ENCODE data around the gene SIPA1.

SIPA1 gene

DNA sequence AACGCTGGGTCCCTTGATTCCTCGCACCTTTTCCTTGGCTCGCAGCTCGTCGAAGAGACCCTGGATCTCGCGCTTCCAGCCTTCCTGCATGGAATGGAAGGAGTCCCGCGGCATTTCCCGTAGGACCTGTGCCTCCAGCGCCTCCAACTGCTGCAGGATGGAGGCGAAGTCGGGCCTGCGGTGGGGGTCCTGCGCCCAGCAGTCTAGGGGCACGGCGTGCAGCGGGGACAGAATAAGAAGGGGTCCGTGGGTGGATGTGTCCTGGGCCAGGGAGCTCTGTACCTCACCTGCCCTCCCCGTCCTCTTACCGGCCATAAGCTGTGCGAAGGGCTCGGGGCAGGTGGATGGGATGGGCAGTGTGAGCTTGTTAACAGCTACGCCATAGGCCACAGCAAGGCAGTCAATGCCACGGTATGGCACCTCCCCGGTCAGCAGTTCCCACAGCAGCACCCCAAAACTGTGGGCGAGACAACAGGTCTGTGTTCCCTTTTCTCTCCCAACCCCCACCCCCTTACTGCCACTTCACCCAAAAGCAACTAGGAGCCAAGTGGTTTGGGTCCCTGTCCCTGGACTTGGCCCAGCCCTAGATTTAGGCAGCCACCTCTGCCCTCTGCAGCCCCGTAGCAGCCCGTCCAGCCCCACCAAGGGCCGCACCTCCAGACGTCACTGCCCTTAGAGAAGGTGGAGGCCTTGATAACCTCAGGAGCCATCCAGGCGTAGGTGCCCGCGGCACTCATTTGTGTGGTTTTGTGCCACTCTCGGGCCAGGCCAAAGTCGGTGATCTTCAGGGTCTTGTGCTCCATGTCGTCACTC is 30.1 kb upstream of the SIPA1 start:
- DNase-seq = no peak

DNA sequence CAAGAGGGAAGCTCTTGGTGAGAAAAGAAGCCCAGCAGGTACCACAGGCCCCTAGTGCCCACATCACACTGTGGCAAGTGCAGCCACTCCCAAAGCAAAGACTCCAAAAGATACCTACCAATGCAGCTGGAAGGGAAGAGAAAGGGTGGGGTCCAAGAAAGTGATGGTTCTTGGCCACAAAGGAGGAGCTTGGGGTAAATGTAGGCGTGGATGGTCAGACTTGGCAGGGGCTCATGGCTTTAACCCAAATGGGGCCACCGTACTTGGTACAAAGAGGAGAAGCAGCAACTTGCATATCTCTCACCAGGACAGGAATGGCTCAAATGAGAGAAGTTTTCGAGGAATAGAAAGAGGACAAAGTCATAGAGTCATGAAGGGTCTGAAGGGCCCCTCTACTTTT is 28.7 kb upstream of the SIPA1 start:
- DNase-seq = no peak

DNA sequence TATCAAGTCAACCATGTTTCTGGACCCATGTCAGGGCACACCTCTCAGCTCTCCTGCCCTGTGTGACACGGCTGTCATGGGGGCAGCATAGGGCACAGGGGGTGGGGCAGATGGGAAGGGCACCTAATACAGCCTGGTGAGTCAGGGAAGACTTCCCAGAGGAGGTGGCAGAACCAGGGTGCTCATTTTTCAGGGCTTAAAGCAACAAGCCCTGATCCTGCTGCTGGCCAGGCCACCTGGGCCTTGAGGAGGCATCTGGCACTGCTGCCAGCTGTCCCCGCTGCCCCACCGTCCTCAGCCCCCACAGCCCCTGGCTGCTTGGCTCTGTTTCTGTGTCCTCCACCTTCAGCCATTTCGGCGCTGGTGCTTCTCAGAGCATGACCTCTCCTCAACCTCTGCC is 28.2 kb upstream of the SIPA1 start:
- no peak for DNase-seq

DNA sequence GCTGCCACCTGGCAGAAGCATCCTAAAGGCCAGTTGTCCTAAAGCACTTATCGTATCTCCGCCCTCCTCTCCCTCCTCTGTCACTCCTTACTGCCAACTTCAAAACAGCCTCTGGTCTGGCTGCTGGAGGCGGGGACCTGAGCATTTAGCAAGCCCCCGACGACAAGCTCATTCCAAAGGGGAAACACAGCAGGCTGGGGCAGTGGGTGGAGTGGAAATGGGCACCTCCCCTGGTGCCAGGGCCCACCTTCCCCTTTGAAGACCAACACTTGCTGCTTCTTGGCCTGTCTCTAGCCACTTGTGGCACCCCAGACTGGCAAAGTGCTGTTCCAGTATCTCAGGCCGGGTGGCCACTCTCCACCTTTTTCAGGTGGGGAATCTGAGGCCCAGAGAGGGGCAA is 27.5 kb upstream of the SIPA1 start:
- peak in 1 of 2 donors; percentile 38 for DNase-seq

DNA sequence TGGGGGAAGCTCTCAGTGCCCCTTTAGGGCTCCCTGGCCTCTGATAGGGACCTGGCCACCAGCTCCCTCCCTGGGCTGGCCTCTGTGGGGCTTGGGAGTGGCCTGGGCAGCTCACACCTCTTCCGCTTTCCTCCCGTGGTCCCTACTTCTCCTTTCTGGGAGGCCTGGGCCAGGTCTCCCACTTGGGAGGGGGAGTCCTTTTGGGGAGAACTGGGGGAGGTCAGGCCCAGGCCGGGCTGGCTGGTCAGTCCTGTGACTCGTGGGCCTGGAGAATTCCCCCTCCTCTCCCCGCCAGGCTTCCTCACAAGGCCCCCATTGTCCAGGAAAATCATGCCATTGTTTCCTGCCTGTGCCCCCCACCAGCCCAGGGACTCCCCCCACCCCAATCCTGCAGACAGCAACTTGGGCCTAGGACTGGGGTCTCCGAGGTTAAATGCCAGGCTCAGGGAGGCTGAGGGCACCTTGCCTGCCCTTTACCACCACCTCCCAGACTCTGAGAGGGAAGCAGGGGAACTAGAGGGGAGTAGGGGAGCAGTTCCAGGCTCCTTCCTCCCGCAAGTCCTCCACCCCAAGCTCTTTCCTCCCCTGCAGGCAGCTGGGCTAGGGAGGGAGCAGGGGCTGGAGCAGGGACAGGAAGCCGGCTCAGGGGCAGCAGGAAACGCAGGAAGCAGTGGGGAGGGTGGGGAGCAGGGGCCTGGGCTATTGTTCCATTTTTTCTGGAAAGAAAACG is 26.7 kb upstream of the SIPA1 start:
- peak; percentile 79 to 93 for DNase-seq

DNA sequence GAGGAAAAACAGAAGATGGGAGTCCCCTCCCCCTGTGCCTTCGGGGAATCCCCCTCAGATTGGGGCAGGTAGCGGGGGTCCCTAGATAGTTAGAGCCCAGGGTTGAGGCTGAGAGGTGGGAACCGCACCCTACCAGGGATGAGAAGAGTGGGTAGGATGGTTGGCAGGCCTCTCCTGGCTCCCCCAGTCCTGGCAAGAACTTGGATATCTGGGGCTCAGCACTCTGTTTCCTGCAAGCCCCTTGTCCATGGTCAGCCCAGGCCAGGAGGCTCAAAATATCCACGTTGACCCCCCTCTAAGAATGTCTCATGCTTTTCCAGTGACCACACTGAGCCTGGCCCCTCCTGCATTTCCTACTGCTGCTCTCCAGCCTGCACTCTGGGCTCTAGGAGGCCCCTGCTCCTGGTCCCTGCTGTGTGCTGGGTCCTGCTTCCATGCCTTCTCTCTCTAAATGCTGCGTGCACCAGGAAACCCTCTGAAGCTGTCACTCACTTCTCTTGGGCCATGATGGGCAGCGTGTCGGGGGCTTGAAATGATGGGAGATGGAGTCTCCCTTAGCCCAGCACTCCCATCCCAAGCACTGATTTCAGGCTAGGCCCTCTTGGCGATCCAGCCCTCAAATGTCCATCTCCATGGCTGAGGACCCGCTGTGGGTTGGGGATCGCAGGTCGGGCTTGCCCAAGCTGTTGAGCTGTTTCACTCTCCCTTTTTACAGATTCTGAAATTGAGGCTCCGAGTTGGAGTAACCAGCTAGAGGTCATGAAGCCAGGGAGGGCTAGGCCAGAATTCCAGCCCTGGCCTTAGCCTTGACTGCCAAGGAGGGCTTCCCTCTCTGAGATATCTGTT is 25.9 kb upstream of the SIPA1 start:
- DNase-seq = no peak

DNA sequence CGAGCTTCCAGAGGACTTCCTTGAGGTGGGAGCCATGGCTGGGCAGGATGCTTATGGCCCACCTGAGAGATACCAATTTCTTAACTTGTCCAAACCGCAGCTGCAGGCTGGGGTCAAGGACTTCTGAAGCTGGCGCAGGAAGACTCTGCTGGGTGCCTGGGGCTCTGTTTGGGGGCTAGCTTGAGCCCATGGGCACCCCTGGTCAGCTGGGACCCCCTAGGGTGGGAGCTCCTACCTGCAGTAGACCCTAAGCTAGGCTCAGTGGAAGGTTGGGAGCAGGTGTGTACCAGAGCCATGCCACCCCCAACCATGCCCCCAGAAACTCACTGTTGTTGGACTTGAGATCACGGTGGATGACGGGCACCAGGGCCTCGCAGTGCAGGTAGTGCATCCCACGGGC is 25.2 kb upstream of the SIPA1 start:
- no peak for DNase-seq

DNA sequence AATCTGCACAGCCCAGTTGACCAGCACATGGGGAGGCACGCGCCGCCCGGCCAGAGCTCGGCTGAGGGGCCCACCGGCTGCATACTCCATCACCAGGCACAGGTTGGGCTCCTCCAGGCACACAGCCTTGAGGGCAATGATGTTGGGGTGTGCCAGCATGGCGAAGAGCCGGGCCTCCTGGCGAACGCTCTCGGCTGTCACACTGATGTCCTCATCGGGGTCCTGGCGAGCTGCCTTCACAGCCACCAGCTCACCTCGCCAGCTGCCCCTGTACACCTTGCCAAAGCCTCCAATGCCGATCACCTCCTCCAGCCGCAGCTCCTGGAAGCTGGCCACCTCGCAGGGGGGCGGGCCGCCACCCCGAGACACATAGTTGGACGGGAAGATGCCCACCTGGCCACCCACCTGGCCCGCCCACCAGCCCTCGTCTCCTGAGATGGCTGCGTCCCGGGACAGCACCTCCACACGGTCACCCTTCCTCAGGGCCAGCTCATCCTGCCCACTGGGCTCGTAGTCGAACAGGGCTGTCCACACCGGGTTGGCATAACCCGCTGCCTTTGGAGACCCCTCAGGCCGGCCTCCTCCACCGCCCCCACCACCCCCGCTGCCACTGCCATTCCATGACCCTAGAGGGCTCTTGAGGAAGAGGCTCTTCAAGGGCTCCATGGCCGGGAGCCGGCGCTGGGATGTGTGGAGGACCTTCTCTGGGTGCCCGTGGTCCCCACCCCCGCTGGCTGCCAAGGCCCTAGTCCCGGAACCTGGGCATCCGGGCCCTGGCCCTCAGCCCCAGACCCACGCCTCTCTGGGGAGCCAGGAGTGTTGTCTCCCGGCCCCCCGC is 24.6 kb upstream of the SIPA1 start:
- DNase-seq = no peak

DNA sequence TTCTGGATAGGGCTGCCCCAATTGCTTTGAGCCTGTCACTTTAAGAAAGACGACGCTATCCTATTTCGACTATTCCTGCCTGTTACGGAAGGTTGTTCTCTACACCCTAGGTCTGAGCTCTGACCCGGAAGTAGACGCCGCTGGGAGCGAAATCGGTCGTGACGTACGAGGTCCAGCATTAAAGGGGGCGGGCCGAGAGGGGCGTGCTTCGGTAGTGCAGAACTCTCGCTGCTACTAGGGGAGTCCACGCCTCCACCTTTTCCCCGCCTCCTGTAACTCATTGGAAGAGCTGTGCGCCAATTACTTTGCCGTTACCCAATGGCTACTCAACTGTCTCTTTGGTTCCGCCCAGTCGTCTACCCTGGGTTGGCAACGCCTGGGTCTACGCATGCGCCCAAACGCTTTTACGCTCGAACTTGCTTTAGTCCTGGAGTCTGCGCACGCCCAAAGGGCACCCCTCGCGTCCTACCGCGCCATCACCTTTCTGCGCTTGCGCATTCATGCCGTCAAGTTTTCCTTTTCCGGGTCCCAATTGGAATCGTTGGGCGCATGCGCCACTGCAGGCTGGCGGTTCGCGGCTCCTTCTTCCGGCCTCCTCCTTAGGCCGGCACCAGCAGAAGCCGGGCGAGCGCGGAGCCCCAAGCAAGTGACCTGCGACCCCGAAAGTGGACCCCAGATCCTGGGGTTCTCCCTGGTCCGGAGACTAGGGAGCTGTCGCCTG is 22.5 kb upstream of the SIPA1 start, which contains the start of gene PCNX3:
TSS of gene PCNX3 (plus strand) at position 548 of the 721 bp plus-strand sequence. CDS start 536 bp downstream, outside the sequence.
- DNase-seq = peak; percentile 100

DNA sequence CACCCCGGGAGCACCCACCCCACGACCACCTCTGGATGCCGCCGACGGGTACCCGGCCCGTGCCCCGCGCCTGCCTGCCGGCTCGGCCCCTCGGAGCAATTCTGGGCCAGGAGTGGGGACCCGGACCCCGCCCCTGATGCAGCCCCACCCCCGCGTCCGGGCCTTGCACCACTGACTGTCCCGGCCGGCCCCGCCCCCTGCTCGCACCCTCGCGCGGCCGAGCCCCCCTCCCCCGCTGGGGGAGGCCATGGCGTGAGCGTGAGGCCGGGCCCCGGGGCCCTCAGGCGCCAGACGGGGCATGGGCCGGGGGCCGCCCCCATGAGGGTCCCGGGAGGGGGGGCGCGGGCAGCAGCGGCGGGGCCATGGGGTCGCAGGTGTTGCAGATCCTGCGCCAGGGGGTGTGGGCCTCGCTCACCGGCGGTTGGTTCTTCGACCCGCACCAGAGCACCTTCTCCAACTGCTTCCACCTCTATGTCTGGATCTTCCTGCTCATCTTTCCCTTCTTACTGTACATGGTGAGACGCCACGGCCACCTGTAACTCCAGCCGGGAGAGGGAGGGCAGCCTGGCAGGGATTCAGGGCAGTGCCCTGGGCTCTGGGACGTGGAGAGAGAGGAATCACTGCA is 21.8 kb upstream of the SIPA1 start:
- no peak for DNase-seq

DNA sequence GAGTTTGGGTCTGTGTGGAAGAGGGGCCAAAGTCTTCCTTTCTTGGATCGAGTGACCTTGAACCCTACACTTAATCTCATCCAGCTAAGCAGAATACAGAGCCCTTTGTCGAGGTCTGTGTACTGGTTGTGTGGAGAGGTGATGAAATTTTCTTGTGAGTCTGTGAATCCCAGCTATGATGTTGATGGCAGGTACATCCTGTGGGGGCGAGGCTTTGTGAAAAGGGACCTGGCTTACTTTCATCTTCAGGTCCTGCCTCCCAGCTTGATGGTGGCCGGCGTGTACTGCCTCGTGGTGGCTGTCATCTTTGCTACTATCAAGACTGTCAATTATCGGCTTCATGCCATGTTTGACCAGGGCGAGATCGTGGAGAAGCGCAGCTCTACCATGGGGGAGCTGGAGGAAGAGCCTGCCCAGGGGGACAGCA is 21.3 kb upstream of the SIPA1 start:
- DNase-seq = no peak

DNA sequence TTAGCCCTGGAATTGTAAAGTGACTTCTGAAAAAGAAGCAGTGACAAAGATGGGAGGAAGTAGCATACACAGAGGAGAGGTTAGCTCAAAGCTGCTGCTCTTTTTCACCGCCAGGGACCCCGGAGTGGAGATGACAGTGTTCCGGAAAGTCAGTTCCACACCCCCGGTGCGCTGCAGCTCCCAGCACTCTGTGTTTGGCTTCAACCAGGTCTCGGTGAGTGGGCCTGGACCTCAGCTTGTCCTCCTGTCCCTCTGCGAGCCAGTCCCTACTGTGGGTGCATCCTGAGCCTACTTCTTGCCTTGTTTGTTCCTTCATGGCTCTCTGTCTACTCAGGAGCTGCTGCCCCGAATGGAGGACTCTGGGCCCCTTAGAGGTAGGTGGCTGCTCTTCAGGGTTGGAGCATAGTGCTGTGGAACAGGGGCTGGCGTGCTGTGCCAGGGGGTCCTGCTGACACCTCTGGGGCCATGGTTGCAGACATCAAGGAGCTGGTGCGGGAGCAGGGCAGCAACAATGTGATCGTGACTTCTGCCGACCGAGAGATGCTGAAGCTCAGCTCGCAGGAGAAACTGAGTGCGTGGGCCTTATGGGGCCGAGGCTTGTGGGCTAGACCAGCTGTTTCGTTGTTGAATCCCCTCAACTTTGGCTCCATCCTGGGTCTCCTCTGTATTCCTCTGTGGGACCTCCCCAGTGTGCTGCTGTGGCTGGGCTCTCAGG is 20.6 kb upstream of the SIPA1 start:
- DNase-seq = no peak

DNA sequence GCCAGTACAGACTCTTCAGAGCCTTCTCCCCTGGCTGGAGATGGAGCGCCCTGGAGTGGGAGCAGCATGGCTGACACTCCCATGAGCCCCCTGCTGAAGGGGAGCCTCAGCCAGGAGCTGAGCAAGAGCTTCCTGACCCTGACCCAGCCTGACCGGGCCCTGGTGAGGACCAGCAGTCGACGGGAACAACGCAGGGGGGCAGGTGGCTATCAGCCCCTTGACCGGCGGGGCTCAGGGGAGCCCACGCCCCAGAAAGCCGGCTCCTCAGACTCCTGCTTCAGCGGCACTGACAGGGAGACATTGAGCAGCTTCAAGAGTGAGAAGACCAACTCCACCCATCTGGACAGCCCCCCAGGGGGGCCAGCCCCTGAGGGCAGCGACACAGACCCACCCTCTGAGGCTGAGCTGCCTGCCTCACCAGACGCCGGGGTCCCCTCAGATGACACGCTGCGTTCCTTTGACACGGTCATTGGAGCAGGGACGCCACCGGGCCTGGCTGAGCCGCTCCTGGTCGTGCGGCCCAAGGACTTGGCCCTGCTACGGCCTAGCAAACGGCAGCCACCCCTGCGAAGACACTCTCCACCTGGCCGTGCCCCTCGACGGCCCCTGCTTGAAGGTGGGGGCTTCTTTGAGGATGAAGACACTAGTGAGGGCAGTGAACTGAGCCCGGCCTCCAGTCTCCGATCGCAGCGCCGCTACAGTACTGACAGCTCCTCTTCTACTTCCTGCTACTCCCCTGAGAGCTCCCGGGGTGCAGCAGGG is 19.7 kb upstream of the SIPA1 start:
- no peak for DNase-seq

DNA sequence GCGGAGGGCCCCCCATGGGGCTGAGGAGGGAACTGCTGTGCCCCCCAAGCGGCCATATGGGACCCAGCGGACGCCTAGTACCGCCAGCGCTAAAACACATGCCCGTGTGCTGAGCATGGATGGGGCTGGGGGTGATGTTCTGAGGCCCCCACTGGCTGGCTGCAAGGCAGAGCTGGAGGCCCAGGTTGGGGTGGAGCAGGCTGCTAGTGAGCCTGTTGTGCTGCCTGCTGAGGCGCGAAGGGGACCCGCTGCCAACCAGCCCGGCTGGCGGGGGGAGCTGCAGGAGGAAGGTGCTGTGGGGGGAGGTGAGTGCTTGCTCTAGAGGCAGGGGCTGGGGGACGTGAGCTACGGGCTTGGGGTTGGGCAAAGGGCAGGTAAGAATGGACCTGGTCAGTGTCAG is 19.1 kb upstream of the SIPA1 start:
- DNase-seq = no peak

DNA sequence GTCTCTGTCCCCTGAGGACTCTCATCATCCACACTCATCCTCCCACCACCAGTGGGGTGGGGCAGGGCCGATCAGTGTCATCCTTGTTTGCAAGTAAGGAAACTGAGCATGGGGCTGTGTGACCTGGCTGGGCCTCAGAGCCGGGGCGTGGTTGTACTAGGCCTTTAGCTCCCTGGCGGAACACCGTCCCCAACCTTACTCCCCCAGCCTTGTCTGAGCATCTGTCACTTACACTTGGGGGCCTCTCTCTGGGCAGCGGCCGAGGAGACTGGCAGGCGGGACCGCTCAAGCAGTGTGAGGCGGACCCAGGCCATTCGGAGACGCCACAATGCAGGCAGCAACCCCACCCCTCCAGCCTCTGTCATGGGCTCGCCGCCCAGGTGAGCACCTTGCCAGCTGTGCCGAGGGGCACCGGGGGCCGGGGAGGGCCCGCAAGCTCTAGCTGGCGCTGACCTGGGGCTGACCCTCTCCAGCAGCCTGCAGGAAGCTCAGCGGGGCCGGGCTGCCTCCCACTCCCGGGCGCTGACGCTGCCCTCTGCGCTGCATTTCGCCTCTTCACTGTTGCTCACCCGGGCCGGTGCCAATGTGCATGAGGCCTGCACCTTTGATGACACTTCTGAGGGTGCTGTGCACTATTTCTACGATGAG is 18.5 kb upstream of the SIPA1 start:
- no peak for DNase-seq

DNA sequence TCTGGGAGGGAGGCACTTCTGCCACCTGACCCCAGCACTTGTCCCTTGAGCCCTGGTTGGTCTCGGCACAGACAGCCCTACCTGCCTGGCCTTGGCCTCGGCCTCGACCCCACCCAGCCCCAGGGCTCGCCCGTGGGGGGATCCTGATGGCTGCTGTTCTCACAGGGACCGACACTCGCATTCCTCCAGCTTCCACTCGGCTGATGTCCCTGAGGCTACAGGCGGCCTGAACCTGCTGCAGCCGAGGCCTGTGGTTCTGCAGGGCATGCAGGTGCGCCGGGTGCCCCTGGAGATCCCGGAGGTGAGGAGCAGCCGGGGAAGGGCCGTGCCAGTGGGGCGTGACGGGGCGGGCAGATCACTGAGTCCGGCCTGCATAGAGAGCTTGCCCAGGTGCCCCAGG is 17.2 kb upstream of the SIPA1 start:
- no peak for DNase-seq

DNA sequence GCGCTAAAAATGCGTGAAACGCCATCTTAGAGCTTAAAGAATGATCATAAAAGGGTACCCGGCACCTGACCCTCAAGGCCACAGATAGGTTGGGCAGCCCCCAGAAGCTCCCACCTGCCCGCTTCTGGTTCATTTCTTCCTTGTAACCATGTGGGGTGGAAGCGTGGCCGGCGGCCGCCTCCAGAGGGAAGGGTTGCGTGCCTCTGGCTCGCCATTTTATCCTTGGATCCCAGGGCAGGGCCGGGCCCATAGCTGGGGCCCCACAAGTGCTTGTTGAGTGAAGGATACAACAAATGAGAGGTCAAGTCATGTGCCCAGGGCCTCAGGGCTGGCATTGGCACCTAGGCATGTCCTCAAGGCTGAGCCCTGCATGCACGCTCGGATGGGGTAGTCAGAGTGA is 16.4 kb upstream of the SIPA1 start:
- no peak for DNase-seq

DNA sequence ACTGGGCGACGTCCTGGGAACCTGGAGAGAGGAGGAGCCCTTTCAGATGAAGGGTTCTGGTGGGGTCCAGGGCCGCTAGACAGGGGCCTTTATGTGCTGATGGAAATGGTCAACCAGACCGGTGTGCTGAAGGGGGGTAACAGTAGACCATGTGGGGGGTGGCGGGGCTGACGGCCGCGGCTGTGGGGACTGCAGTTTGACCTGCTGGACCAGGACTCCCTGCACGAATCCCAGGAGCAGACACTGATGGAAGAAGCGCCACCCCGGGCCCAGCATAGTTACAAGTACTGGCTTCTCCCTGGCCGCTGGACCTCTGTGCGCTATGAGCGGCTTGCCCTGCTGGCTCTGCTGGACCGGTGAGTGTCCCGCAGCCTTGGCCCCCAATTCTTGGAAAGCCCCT is 15.9 kb upstream of the SIPA1 start:
- no peak for DNase-seq

DNA sequence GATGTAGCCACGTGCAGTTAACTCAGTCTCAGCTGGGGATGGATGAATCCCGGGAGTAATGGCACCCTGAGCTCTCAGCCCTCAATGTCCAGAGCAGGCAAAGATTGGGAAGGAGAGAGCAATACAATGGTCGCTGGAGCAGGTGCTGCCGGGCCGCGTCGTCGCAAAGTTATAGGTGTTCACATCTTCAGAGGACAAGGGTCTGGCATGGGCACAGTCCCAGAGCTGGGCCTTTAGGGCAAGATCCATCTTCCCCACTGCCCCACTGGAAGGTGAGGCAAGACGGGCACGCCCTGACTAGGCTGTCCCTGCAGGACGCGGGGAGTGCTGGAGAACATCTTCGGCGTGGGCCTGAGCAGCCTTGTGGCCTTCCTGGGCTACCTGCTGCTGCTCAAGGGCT is 14.7 kb upstream of the SIPA1 start:
- no peak for DNase-seq

Data from inflammatory macrophage treated with lipopolysaccharide for 1 hour (primary cell).